T-cell (primary cell): Measurements from ENCODE around the gene NT5DC3. TPM values are rescaled to one million over a fixed set of nuclear protein-coding genes. Genes with fewer than 3 reads are reported as not detected.

ENCODE experiments used
- ATAC-seq, 4 experiments: fragments of 200-7000 bp in 3 of 4; fragments of 150-1000 bp in 1 of 4; cut with Tn5 transposase; replicated peaks in 1 of 4; 1 replicate in 3 of 4; 2 replicates in 1 of 4; pipeline ENCODE4 v1.10.0; 2021; ENCODE audit warnings: moderate library complexity in 3 of 4, mild to moderate bottlenecking in 2 of 4, moderate number of reproducible peaks in 1 of 4
- CTCF ChIA-PET, 2 donors: fragments of 300-600 bp; sonication (Branson Sonifier 250); formaldehyde crosslinking; loops; one replicate each; lab custom pipeline; 2022; ENCODE audit warnings: antibody characterized with exemption in 2 of 2; lab: Charles Lee
- POLR2A ChIA-PET, 2 donors: fragments of 300-600 bp; sonication (Branson Sonifier 250); formaldehyde crosslinking; loops; one replicate each; lab custom pipeline; 2022; ENCODE audit warnings: antibody characterized with exemption in 2 of 2; lab: Charles Lee
- DNase-seq, 35 experiments: peaks; one replicate each; pipeline versions ENCODE4 v3.0.0 to v3.0.0-alpha.2; 2013 to 2023
- H3K27ac ChIP-seq: one replicate; pipeline ENCODE4 v1.5.1; 2013; ENCODE audit warnings: low read length
- H3K27me3 ChIP-seq, 2 experiments: replicated peaks in 1 of 2; 1 replicate in 1 of 2; 2 replicates in 1 of 2; pipeline versions ENCODE4 v1.6.1 to v1.7.0; 2013; ENCODE audit warnings: low read length in 1 of 2, mixed read lengths in 1 of 2; ENCODE audit not compliant: control insufficient read depth in 2 of 2, insufficient read depth in 2 of 2; ENCODE audit errors: extremely low read depth in 1 of 2
- H3K36me3 ChIP-seq, 2 donors: 1 replicate in 1 of 2; 2 replicates in 1 of 2; pipeline versions ENCODE4 v1.6.1 to v1.7.0; 2013; ENCODE audit warnings: low read length in 1 of 2; ENCODE audit not compliant: control insufficient read depth in 2 of 2, insufficient read depth in 1 of 2; ENCODE audit errors: extremely low read depth in 1 of 2
- H3K4me1 ChIP-seq, 2 experiments: 1 replicate in 1 of 2; 2 replicates in 1 of 2; pipeline versions ENCODE4 v1.6.1 to v1.7.0; 2013; ENCODE audit warnings: low read length in 2 of 2, mixed read lengths in 1 of 2; ENCODE audit not compliant: insufficient read depth in 2 of 2, control insufficient read depth in 1 of 2; ENCODE audit errors: extremely low read depth in 1 of 2
- H3K4me3 ChIP-seq, 2 donors: 1 replicate in 1 of 2; 2 replicates in 1 of 2; pipeline versions ENCODE4 v1.5.1 to v1.7.0; 2013; ENCODE audit warnings: mild to moderate bottlenecking in 2 of 2, low read length in 1 of 2, moderate library complexity in 1 of 2; ENCODE audit not compliant: control insufficient read depth in 1 of 2; ENCODE audit errors: extremely low read depth in 1 of 2
- H3K9me3 ChIP-seq: 2 replicates; pipeline ENCODE4 v1.7.0; 2013
- H3K27ac Mint-ChIP-seq, 2 donors: one replicate each; pipeline ENCODE4 v1.8.0; 2020 to 2021; ENCODE audit warnings: mild to moderate bottlenecking in 2 of 2, mixed read lengths in 2 of 2
- H3K27me3 Mint-ChIP-seq, 2 donors: one replicate each; pipeline ENCODE4 v1.8.0; 2021 to 2022; ENCODE audit warnings: mixed read lengths in 2 of 2
- H3K36me3 Mint-ChIP-seq: one replicate; pipeline ENCODE4 v1.8.0; 2021; ENCODE audit warnings: mixed read lengths
- H3K4me1 Mint-ChIP-seq, 3 donors: one replicate each; pipeline ENCODE4 v1.8.0; 2020 to 2022; ENCODE audit warnings: mixed read lengths in 3 of 3, mild to moderate bottlenecking in 1 of 3
- H3K4me3 Mint-ChIP-seq, 3 donors: one replicate each; pipeline ENCODE4 v1.8.0; 2020 to 2022; ENCODE audit warnings: mild to moderate bottlenecking in 3 of 3, mixed read lengths in 3 of 3, moderate library complexity in 3 of 3
- H3K9me3 Mint-ChIP-seq, 3 donors: one replicate each; pipeline ENCODE4 v1.8.0; 2020 to 2022; ENCODE audit warnings: mixed read lengths in 3 of 3
- WGBS: methylation state at CpG from one replicate; pipeline ENCODE4 v1.1.5; 2013; ENCODE audit warnings: missing lambda C conversion rate; ENCODE audit not compliant: insufficient coverage; 5-methylcytosine and 5-hydroxymethylcytosine counted together
- total RNA-seq, 35 experiments: library from RNA in 6 of 35; stranded (reverse) in 6 of 35; fragments of 120-200 nt in 1 of 35; gene quantifications; one replicate each; pipeline versions ENCODE4 v1.2.1 to v1.2.4 and lab custom pipeline; 2013 to 2026

NT5DC3 gene
- total RNA-seq, 5 donors from 2014 or later (not counting 1 experiment from before 2014, with no cell fraction given) = 4.2 to 7.4 (median 6.3) TPM

DNA sequence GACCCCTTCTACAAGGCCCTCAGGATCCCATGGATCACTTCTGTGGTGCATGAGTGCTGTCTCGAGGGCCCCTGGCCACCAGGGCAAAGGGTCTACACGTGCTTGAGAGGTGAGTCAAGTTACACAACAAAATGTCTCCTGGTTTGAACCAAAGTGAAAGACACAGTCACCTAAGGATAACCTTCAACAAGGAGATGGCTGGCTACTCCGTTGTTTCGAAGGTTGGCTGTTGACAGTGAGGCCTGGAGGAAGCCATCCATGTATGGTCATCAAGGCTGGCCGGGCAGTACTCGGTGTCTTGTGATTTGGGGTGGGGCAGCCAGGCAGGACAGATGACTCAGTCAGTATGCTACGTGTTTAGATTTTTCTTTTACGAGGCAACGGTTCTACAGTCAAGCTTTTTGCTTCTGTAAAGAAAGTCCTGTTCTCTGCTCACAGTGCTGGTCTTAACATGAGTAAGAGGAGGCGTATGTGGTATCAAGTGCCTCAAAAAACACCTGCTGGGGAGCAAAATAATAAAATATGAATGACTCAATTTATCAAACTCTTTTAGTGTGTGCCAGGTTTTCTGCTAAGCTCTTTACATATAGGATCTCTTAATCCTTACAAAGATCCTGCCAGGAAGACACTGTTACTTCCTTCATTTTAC lies 18.0 kb upstream of the NT5DC3 start:
- Histone ChIP-seq H3K27ac (no peak overlapping the region), H3K27me3 (no peaks in the 10 kb centered on the region), H3K9me3 (no peaks in the 10 kb centered on the region), H3K4me1 (no peaks in the 10 kb centered on the region), H3K4me3 (no peak overlapping the region), H3K36me3 (no peaks in the 10 kb centered on the region)
- Mint-ChIP-seq H3K4me1 (no peaks in the 10 kb centered on the region), H3K27me3 (peaks cover 0 to 6% of the 10 kb centered on the region in 2 donors), H3K27ac (no peak overlapping the region), H3K36me3 (no peaks in the 10 kb centered on the region), H3K4me3 (no peak overlapping the region), H3K9me3 (no peaks in the 10 kb centered on the region)
- DNase-seq (no peak), ATAC-seq (no peak)
- CTCF ChIA-PET = no interaction called here
- 67% methylated on average over 6 of the region's 10 CpGs for WGBS
- POLR2A ChIA-PET = no interaction called here

DNA sequence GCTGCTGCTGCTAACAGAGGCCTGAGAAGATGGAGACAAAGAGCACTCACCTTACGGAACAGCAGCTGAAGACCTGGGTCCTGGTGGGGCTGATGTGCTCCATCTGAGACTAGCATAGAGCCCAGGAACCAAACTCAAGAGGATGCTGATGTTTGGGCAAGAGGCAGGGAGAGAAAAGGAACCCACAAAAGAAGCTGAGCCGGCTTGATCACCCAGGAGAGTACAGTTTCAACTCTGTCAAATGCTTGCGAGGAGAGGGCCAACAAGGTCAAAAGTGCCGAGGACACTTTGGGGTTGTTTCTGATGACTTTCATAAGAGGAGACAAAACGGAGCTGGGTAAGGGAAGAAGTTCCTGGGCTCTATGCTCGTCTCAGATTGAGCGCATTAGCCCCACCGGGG lies 17.3 kb upstream of the NT5DC3 start:
- Histone ChIP-seq H3K27me3 (no peaks in the 10 kb centered on the region), H3K4me3 (no peak overlapping the region), H3K27ac (no peak overlapping the region), H3K4me1 (no peaks in the 10 kb centered on the region), H3K9me3 (no peaks in the 10 kb centered on the region), H3K36me3 (no peaks in the 10 kb centered on the region)
- Mint-ChIP-seq H3K9me3 (no peaks in the 10 kb centered on the region), H3K27ac (no peak overlapping the region), H3K4me3 (no peak overlapping the region), H3K36me3 (no peaks in the 10 kb centered on the region), H3K27me3 (peaks cover 0 to 6% of the 10 kb centered on the region in 2 donors), H3K4me1 (no peaks in the 10 kb centered on the region)
- DNase-seq (no peak), ATAC-seq (no peak)
- ChIA-PET POLR2A (no interaction called here), CTCF (no interaction called here)
- WGBS = 83% methylated on average over 6 of the region's 8 CpGs

DNA sequence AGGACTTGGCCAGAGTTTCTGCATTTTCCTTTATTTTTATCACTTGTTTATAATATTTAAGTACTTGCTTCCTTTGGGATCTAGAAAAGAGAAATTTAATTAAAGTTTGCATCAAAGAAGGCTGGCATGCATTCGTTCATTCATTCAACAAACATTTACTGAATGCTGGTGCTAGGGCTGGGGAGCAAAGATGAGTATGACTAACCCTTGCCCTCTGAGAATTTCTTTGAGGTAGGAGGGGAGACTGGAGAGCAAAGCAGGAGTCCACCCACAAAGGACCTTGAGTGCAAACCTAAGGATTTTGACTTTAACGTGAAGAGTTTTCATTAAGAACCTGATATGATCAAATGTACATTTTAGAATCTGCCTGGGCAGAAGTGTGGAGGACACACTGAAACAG lies 16.1 kb upstream of the NT5DC3 start:
- POLR2A ChIA-PET = no interaction called here
- Histone ChIP-seq H3K27ac (no peak overlapping the region), H3K36me3 (no peaks in the 10 kb centered on the region), H3K27me3 (no peaks in the 10 kb centered on the region), H3K4me3 (no peak overlapping the region), H3K4me1 (no peaks in the 10 kb centered on the region), H3K9me3 (no peaks in the 10 kb centered on the region)
- no peak overlapping the region for H3K27ac Mint-ChIP-seq
- no peaks in the 10 kb centered on the region for H3K4me1 Mint-ChIP-seq
- H3K36me3 Mint-ChIP-seq = no peaks in the 10 kb centered on the region
- 100% methylated on average over 1 of the region's 2 CpGs for WGBS
- CTCF ChIA-PET = no interaction called here
- H3K9me3 Mint-ChIP-seq = no peaks in the 10 kb centered on the region
- ATAC-seq = no peak
- H3K27me3 Mint-ChIP-seq = peaks cover 0 to 6% of the 10 kb centered on the region in 2 donors
- no peak for DNase-seq
- no peak overlapping the region for H3K4me3 Mint-ChIP-seq

DNA sequence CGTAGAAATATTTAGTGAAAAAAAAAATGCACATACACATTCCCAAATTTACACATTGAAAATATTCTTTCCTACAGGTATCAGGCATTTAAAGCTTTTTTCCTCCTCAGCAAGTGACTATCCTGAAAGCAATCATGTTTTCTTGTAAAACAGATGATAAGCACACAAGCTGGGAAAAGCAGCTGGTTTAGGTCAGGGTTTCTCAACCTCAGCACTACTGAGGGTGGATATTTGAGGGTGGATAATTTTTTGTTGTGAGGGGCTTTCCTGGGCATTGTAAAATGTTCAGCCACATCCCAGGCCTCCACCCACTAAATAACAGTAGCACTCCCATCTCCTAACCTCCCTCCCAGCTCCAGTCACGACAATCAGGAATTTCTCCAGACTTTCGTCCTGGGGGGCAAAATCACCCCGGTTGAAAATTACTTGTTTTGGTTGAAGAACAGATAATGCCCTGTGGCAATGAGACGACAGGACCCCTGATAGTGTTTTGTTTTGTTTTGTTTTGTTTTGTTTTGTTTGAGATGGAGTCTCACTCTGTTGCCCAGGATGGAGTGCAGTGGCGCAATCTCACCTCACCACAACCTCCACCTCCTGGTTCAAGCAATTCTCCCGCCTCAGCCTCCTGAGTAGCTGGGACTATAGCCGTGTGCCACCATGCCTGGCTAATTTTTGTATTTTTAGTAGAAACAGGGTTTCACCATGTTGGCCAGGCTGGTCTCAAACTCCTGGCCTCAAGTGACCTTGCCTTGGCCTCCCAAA lies 15.0 kb upstream of the NT5DC3 start:
- H3K27me3 Mint-ChIP-seq = peaks cover 0 to 6% of the 10 kb centered on the region in 2 donors
- H3K4me3 Mint-ChIP-seq = no peak overlapping the region
- DNase-seq (no peak), ATAC-seq (no peak)
- no peaks in the 10 kb centered on the region for H3K9me3 Mint-ChIP-seq
- H3K4me3 ChIP-seq = no peak overlapping the region
- ChIA-PET CTCF (no interaction called here), POLR2A (no interaction called here)
- no peak overlapping the region for H3K27ac ChIP-seq
- H3K4me1 Mint-ChIP-seq = no peaks in the 10 kb centered on the region
- no peaks in the 10 kb centered on the region for H3K9me3 ChIP-seq
- no peaks in the 10 kb centered on the region for H3K36me3 ChIP-seq
- H3K27ac Mint-ChIP-seq = no peak overlapping the region
- 82% methylated on average over 2 of the region's 8 CpGs for WGBS
- no peaks in the 10 kb centered on the region for H3K36me3 Mint-ChIP-seq
- H3K27me3 ChIP-seq = no peaks in the 10 kb centered on the region
- H3K4me1 ChIP-seq = no peaks in the 10 kb centered on the region

DNA sequence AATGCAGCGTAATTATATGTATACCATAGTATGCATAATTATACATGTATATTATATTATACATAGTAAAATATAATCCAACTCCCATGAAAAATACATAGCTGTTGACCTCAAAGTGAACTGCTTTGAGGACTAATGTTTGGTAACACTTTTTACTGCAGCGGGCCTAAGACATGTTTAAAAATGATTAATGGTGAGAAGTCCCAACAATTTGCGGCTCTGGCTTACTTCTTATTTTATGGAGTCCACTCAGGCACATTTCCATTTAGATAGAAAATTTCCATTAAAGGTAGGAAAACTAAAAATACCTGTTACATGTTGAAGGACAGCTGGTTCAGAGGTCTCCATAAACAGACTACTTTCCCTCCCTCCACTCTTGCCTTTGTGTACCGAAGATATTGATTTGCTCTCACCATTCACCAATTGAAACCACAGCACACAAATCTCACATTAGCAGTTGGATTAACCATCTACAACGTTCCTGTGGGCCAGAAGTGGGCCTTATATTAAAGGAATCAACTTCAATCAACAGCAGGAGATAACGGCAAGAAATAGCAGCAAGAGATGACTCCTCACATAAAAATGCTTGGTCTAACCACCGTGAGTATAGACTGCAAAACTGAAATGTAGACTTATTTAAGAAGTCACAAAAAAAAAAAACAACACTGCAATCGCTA lies 14.1 kb upstream of the NT5DC3 start:
- POLR2A ChIA-PET = no interaction called here
- WGBS = 64% methylated on average over 2 of the region's 8 CpGs
- CTCF ChIA-PET = no interaction called here

DNA sequence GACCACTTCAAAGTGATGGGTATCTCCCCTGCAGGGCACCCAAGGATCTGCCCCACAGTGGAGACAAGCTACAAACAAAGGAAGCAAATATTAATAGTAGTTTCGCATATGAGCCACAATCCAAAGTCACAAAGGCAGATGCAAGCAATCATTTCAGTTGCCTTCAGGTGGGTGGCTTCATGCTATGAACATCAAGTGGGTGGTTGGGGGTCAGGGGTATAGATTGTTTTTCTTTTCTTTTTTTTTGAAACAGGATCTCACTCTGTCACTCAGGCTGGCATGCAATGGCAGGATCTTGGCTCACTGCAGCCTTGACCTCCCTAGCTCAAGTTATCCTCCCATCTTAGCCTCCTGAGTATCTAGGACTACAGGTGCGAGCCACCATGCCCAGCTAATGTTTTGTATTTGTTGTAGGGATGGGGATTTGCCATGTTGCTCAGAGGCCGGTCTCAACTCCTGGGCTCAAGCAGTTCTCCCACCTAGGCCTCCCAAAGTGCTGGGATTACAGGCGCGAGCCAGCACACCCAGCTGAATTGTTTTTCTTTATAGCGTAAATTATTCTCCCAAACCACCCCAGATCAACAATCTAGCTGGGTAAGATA lies 13.4 kb upstream of the NT5DC3 start:
- H3K9me3 ChIP-seq = no peaks in the 10 kb centered on the region
- Mint-ChIP-seq H3K36me3 (no peaks in the 10 kb centered on the region), H3K27me3 (peaks cover 0 to 6% of the 10 kb centered on the region in 2 donors), H3K9me3 (no peaks in the 10 kb centered on the region), H3K4me3 (no peak overlapping the region), H3K27ac (no peak overlapping the region), H3K4me1 (no peaks in the 10 kb centered on the region)
- no peak overlapping the region for H3K27ac ChIP-seq
- 83% methylated on average over 1 of the region's 6 CpGs for WGBS
- CTCF ChIA-PET = no interaction called here
- ATAC-seq = no peak
- no peaks in the 10 kb centered on the region for H3K4me1 ChIP-seq
- no peak for DNase-seq
- no peak overlapping the region for H3K4me3 ChIP-seq
- no peaks in the 10 kb centered on the region for H3K36me3 ChIP-seq
- no peaks in the 10 kb centered on the region for H3K27me3 ChIP-seq
- POLR2A ChIA-PET = no interaction called here

More for the DNA sequence above, 14.1 kb upstream of the NT5DC3 start:
- Histone ChIP-seq H3K27me3 (no peaks in the 10 kb centered on the region), H3K4me3 (no peak overlapping the region), H3K9me3 (no peaks in the 10 kb centered on the region), H3K36me3 (no peaks in the 10 kb centered on the region), H3K4me1 (no peaks in the 10 kb centered on the region), H3K27ac (no peak overlapping the region)
- no peak overlapping the region for H3K27ac Mint-ChIP-seq
- H3K36me3 Mint-ChIP-seq = no peaks in the 10 kb centered on the region
- H3K27me3 Mint-ChIP-seq = peaks cover 0 to 6% of the 10 kb centered on the region in 2 donors
- H3K4me1 Mint-ChIP-seq = no peaks in the 10 kb centered on the region
- DNase-seq = no peak
- H3K4me3 Mint-ChIP-seq = no peak overlapping the region
- no peak for ATAC-seq
- no peaks in the 10 kb centered on the region for H3K9me3 Mint-ChIP-seq
